Small intestine (tissue), 7 donors: Measurements from ENCODE around the gene TOMM40L. TPM values are rescaled to one million over a fixed set of nuclear protein-coding genes. Genes with fewer than 3 reads are reported as not detected.

Experiments
- DNase-seq, 2 donors: peaks; one replicate each; pipeline versions ENCODE4 v3.0.0 to v3.0.0-alpha.2; 2013
- FAIRE-seq: peaks from 2 replicates; lab custom pipeline; 2012; peaks lifted over from hg19 to GRCh38; lab: Jason Lieb, UNC
- H3K27ac ChIP-seq, 3 donors: one replicate each; pipeline ENCODE4 v1.5.1; 2013; ENCODE audit warnings: low read length in 2 of 3, mild to moderate bottlenecking in 2 of 3, control low read depth in 1 of 3, inconsistent platforms in 1 of 3, low read depth in 1 of 3, moderate library complexity in 1 of 3
- H3K27me3 ChIP-seq, 3 donors: one replicate each; pipeline ENCODE4 v1.6.1; 2013; ENCODE audit warnings: low read length in 3 of 3, inconsistent platforms in 1 of 3; ENCODE audit not compliant: control insufficient read depth in 3 of 3, insufficient read depth in 3 of 3
- H3K36me3 ChIP-seq, 3 donors: one replicate each; pipeline ENCODE4 v1.6.1; 2013; ENCODE audit warnings: low read length in 3 of 3, inconsistent platforms in 1 of 3, low read depth in 1 of 3, mild to moderate bottlenecking in 1 of 3, moderate library complexity in 1 of 3; ENCODE audit not compliant: control insufficient read depth in 3 of 3, insufficient read depth in 2 of 3
- H3K4me1 ChIP-seq, 3 donors: one replicate each; pipeline ENCODE4 v1.6.1; 2013; ENCODE audit warnings: low read length in 2 of 3, inconsistent platforms in 1 of 3, low read depth in 1 of 3, mild to moderate bottlenecking in 1 of 3, moderate library complexity in 1 of 3; ENCODE audit not compliant: control insufficient read depth in 3 of 3, insufficient read depth in 2 of 3
- H3K4me3 ChIP-seq, 3 donors: one replicate each; pipeline ENCODE4 v1.5.1; 2013; ENCODE audit warnings: low read length in 3 of 3, control low read depth in 1 of 3, inconsistent platforms in 1 of 3, low read depth in 1 of 3, mild to moderate bottlenecking in 1 of 3, moderate library complexity in 1 of 3
- H3K9me3 ChIP-seq, 2 donors: one replicate each; pipeline ENCODE4 v1.6.1; 2013; ENCODE audit warnings: low read depth in 1 of 2, low read length in 1 of 2; ENCODE audit not compliant: control insufficient read depth in 2 of 2, insufficient read depth in 1 of 2
- WGBS, 3 donors: extraction: QIAGEN DNeasy Blood & Tissue Kit; methylation state at CpG; one replicate each; pipeline ENCODE4 v1.1.7; 2013; 5-methylcytosine and 5-hydroxymethylcytosine counted together
- polyA plus RNA-seq, 4 donors: library from polyadenylated mRNA; stranded (reverse) in 3 of 4; unstranded in 1 of 4; fragments of 200-250 nt in 3 of 4; fragments of 120-200 nt in 1 of 4; gene quantifications; one replicate each; pipeline versions ENCODE4 v1.2.1 to v1.2.3, GENCODE V29; 2013
- donor health status: healthy with polysubstance abuse.
- donor health status: control.
- donor health status: control.
- donor health status: Bipolar disorder and iron deficiency.
- donor health status: healthy.

TOMM40L gene
- polyA plus RNA-seq, 4 donors: 12.4 to 32.9 (median 22.1) TPM

DNA sequence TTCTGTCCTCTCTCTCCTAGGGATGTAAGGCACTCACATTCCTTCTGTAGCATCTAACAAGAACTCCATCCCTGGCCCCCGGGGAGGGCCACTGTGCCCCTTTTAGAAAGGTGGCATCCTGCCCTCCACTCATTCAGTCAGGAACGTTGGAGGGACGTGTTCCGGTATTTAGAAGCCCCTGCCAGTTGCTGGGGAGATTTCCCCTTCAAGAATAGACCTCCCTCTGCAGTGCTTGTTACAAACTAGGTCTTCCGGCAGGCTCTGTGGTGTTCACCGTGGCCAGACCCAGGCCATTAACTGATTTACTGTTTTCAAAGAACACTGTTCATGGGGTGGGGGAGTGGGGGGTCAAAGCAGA, 33.5 kb downstream of the TOMM40L start:
- no peak overlapping the region for H3K4me3 ChIP-seq
- H3K4me1 ChIP-seq: peaks cover 0 to 19% (median 4%) of the 10 kb centered on the region in 3 donors
- H3K9me3 ChIP-seq: peaks cover 0 to 14% of the 10 kb centered on the region in 2 donors
- H3K27ac ChIP-seq: no peak overlapping the region
- FAIRE-seq (no peak), DNase-seq (no peak)
- peaks cover 0 to 13% (median 9%) of the 10 kb centered on the region in 3 donors for H3K27me3 ChIP-seq
- 46 to 57% (median 53%) methylated on average over 6 of the region's 6 CpGs for WGBS, 3 donors
- no peaks in the 10 kb centered on the region for H3K36me3 ChIP-seq

DNA sequence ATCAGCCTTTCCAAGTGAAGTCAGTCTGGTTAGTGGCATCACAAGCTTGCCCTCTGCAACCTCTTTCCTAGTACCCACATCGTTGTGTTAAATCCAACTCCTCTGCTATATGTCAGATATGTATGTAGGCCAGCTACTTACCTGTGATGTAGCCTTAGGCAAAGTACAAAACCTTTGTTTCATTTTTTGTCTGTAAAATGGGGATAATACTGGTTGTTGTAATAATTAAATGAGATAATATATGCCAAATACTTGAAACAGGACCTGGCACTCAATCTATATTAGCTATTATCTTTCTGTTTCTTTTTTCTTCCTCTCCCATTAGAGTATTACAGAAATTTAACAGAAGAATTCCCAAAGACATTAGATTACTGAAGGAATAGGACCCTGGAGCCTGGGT, 33.9 kb downstream of the TOMM40L start:
- Histone ChIP-seq H3K9me3 (peaks cover 0 to 14% of the 10 kb centered on the region in 2 donors), H3K27ac (no peak overlapping the region), H3K4me3 (no peak overlapping the region), H3K27me3 (peaks cover 0 to 13% (median 9%) of the 10 kb centered on the region in 3 donors), H3K4me1 (peaks cover 0 to 19% (median 4%) of the 10 kb centered on the region in 3 donors), H3K36me3 (no peaks in the 10 kb centered on the region)
- 64 to 79% (median 70%) methylated on average over 1 of the region's 1 CpG for WGBS, 3 donors
- no peak for FAIRE-seq
- no peak for DNase-seq

DNA sequence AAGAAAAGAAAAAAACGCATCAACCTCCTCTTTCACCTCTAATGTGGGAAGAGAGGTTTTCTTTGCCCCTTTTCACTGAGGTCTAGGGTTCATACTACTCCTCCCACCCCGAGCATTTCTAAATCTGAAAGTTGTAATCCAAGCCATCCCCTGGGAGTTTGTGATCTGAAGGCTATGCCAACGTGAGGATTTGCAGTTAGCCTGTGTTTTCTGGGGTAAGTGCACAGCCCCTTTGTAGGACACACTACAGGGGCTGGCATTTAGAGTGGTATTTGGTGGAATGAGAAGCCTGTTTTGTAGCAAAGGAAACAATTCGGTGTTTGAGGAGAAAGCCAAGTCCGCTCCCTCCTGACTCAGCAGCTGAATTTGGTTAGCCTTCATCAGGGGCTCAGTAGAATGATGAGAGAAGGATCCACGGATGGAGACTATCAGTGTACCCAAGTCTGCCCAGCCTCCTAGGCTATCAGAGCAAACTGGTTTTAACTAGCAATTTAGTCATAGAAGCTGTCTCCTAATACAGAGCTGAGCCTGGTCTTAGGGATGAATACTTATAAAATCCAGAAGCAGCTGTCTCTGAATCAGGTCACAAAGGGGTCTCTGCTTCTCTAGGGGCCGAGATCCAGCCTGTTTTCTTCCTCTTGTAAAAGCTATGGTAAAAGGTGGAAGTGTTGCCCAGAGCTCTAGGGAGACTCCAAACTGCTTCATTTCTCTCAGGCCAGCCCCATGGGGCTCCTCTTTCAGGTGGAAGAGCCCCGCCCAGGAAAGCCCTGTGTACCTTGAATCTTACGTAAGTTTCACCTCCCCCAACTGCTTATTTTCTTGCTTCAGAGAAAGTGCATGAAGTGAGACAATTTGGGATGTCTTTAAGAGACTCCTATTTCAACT, 34.8 kb downstream of the TOMM40L start:
- FAIRE-seq (no peak), DNase-seq (peak; percentile 62 to 79)
- Histone ChIP-seq H3K36me3 (no peaks in the 10 kb centered on the region), H3K4me1 (peaks cover 0 to 19% (median 4%) of the 10 kb centered on the region in 3 donors), H3K27ac (no peak overlapping the region), H3K9me3 (peaks cover 0 to 14% of the 10 kb centered on the region in 2 donors), H3K4me3 (no peak overlapping the region), H3K27me3 (peaks cover 0 to 13% (median 9%) of the 10 kb centered on the region in 3 donors)
- 26 to 41% (median 37%) methylated on average over 9 of the region's 9 CpGs for WGBS, 3 donors

- WGBS, 3 donors: 31 to 50% (median 44%) methylated on average over 12 of the region's 12 CpGs
- Histone ChIP-seq H3K36me3 (no peaks in the 10 kb centered on the region), H3K4me1 (peaks cover 0 to 19% (median 4%) of the 10 kb centered on the region in 3 donors), H3K27me3 (peaks cover 0 to 13% (median 9%) of the 10 kb centered on the region in 3 donors), H3K9me3 (peaks cover 0 to 14% of the 10 kb centered on the region in 2 donors), H3K4me3 (no peak overlapping the region), H3K27ac (no peak overlapping the region)
- DNase-seq: peak; percentile 21 to 57
- FAIRE-seq: no peak
These were observed 35.7 kb downstream of the TOMM40L start for GRCh38 chr1:161261261-161262235.

DNA sequence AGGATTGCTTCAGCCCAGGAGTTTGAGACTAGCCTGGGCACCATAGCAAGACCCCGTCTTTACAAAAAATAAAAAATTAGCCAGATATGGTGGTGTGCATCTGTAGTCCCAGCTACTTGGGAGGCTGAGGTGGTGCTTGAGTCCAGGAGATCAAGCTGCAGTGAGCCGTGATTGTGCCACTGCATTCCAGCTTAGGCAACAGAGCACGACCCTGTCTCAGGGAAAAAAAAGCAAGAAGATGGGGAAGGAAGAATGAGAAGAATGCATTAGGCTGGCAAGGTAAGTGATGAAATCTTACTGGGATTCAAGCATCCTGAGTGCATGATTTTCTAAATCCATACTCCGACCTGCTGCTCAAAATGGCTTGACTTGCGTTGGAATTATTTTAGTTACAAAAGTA, 39.4 kb downstream of the TOMM40L start:
- FAIRE-seq (no peak), DNase-seq (no peak)
- no peak overlapping the region for H3K27ac ChIP-seq
- H3K4me1 ChIP-seq: peaks cover 0 to 15% (median 0%) of the 10 kb centered on the region in 3 donors
- no peaks in the 10 kb centered on the region for H3K27me3 ChIP-seq
- no peaks in the 10 kb centered on the region for H3K9me3 ChIP-seq
- H3K4me3 ChIP-seq: no peak overlapping the region
- H3K36me3 ChIP-seq: no peaks in the 10 kb centered on the region
- WGBS, 3 donors: 83 to 87% (median 86%) methylated on average over 5 of the region's 5 CpGs

DNA sequence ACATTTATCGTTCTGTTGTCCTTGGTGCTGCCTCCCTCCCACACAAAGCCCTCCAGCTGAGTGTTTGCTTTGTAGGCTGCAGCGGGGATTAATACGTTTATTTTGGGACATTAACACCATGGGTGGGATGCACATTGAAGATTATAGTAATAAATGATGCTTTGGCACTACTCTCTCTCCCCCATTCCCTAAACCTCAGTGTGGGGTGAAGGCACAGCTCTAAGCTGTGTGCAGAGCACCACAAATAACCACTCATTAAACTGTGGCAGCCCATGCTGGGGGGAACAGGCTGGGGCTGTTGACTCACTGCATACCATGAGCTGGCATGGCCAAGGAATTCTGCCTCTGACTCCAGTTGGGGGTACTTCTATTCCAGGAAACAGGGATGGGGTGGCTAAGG, 40.3 kb downstream of the TOMM40L start:
- WGBS, 3 donors: 57 to 79% (median 62%) methylated on average over 3 of the region's 3 CpGs
- Histone ChIP-seq H3K9me3 (no peaks in the 10 kb centered on the region), H3K27me3 (no peaks in the 10 kb centered on the region), H3K4me1 (peaks cover 0 to 8% (median 0%) of the 10 kb centered on the region in 3 donors), H3K27ac (no peak overlapping the region), H3K4me3 (no peak overlapping the region), H3K36me3 (no peaks in the 10 kb centered on the region)
- DNase-seq (no peak), FAIRE-seq (no peak)

GRCh38 chr1:161266836-161267235, 41.0 kb downstream of the TOMM40L start:
- Histone ChIP-seq H3K4me1 (peaks cover 0 to 1% (median 0%) of the 10 kb centered on the region in 3 donors), H3K9me3 (no peaks in the 10 kb centered on the region), H3K27me3 (no peaks in the 10 kb centered on the region), H3K27ac (no peak overlapping the region), H3K4me3 (no peak overlapping the region), H3K36me3 (no peaks in the 10 kb centered on the region)
- WGBS, 3 donors: 61 to 82% (median 80%) methylated on average over 2 of the region's 2 CpGs
- FAIRE-seq (no peak), DNase-seq (no peak)

DNA sequence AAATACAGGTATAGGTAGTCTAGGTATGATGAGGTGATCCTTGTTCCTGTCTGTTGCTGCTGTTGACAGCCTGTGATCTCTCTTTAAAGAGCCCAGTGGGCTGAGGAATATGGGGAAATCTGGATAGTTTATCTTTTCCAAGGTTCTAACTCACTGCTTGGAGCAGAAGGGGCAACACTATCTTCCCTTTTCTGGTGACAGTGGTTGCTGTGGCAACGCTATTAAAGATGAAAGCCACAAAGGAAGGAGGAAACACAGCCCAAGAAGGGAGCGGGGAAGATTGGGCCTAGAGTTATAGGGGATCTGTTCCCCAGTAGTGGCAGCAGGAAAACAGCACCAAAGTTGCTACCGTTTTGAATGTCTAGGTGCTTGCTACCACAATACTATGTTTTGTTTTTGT, 41.5 kb downstream of the TOMM40L start:
- DNase-seq: no peak
- Histone ChIP-seq H3K27ac (no peak overlapping the region), H3K4me3 (no peak overlapping the region)

More for the DNA sequence above, 41.5 kb downstream of the TOMM40L start:
- FAIRE-seq: no peak
- no peaks in the 10 kb centered on the region for H3K9me3 ChIP-seq
- WGBS, 3 donors: 63 to 78% (median 77%) methylated on average over 3 of the region's 3 CpGs
- H3K36me3 ChIP-seq: no peaks in the 10 kb centered on the region
- H3K27me3 ChIP-seq: no peaks in the 10 kb centered on the region
- no peaks in the 10 kb centered on the region for H3K4me1 ChIP-seq
